Suppressor macrophage (primary cell): ENCODE results near the gene RNU6-9.
"Not testable (repeated sequence)": the region's sequence is repeated elsewhere in the genome, so short reads cannot be mapped to it uniquely, and the experiment has no call there.

Source experiments
- DNase-seq, 4 experiments: peaks; one replicate each; pipeline ENCODE4 v3.0.0-alpha.2; 2020 to 2022

RNU6-9 gene

GRCh38 chr19:878751-879561 is 14.3 kb upstream of the RNU6-9 start:
- DNase-seq: not testable (repeated sequence)

GRCh38 chr19:879711-880438 is 13.4 kb upstream of the RNU6-9 start:
- DNase-seq: no peak

GRCh38 chr19:881385-882071 is 11.8 kb upstream of the RNU6-9 start:
- DNase-seq: no peak

- DNase-seq: no peak
These were observed 10.3 kb upstream of the RNU6-9 start for GRCh38 chr19:882871-883497.

- DNase-seq: no peak
These were observed 9.5 kb upstream of the RNU6-9 start for GRCh38 chr19:883661-884211.

- DNase-seq: no peak
These were observed 8.7 kb upstream of the RNU6-9 start for GRCh38 chr19:884420-885211.

- no peak for DNase-seq
These were observed 7.6 kb upstream of the RNU6-9 start for GRCh38 chr19:885536-886224.

- peak in 3 of 4 experiments; percentile 26 to 44 (median 27) for DNase-seq
These were observed 6.2 kb upstream of the RNU6-9 start for GRCh38 chr19:887072-887471.

GRCh38 chr19:887599-887998 is 5.7 kb upstream of the RNU6-9 start:
- no peak for DNase-seq

GRCh38 chr19:888581-889385 is 4.5 kb upstream of the RNU6-9 start:
- DNase-seq: no peak

- DNase-seq: no peak
These were observed 3.5 kb upstream of the RNU6-9 start for GRCh38 chr19:889662-890295.

- DNase-seq: no peak
These were observed 2.5 kb upstream of the RNU6-9 start for GRCh38 chr19:890831-891230.

GRCh38 chr19:891421-892200 is 1.7 kb upstream of the RNU6-9 start:
- not testable (repeated sequence) for DNase-seq

- peak in 3 of 4 experiments; percentile 13 to 38 (median 17) for DNase-seq
These were observed 916 bp upstream of the RNU6-9 start for GRCh38 chr19:892243-892893.

- no peak for DNase-seq
These were observed 3.1 kb downstream of the RNU6-9 start for GRCh38 chr19:896434-896833.

GRCh38 chr19:896999-897398 is 3.7 kb downstream of the RNU6-9 start:
- DNase-seq: no peak

GRCh38 chr19:897442-898039 is 4.3 kb downstream of the RNU6-9 start:
- DNase-seq: no peak

- no peak for DNase-seq
These were observed 5.4 kb downstream of the RNU6-9 start for GRCh38 chr19:898663-899062.
